ENCODE measurements around the gene ATXN10.
"Not testable (repeated sequence)": the region's sequence is repeated elsewhere in the genome, so short reads cannot be mapped to it uniquely, and the experiment has no call there.

The ATXN10 gene

GRCh38 chr22:45644714-45645113, 26.9 kb upstream of the ATXN10 start:
- DNase-seq, result no peak

- DNase-seq, result no peak
Observed at GRCh38 chr22:45645150-45645525, 26.5 kb upstream of the ATXN10 start.

- DNase-seq, result peak; percentile 51
Observed at GRCh38 chr22:45645526-45646414, 25.9 kb upstream of the ATXN10 start.

GRCh38 chr22:45647532-45648225, 24.0 kb upstream of the ATXN10 start:
- DNase-seq, result no peak

GRCh38 chr22:45648301-45649117, 23.1 kb upstream of the ATXN10 start:
- no peak for DNase-seq

- DNase-seq, result no peak
Observed at GRCh38 chr22:45649809-45650208, 21.8 kb upstream of the ATXN10 start.

GRCh38 chr22:45650721-45651120, 20.9 kb upstream of the ATXN10 start:
- no peak for DNase-seq

- DNase-seq, result no peak
Observed at GRCh38 chr22:45651931-45652528, 19.6 kb upstream of the ATXN10 start.

GRCh38 chr22:45656577-45656976, 15.1 kb upstream of the ATXN10 start:
- peak; percentile 56 for DNase-seq

GRCh38 chr22:45657701-45658100, 13.9 kb upstream of the ATXN10 start:
- DNase-seq, result no peak

- DNase-seq, result no peak
Observed at GRCh38 chr22:45664136-45664646, 7.4 kb upstream of the ATXN10 start.

- no peak for DNase-seq
Observed at GRCh38 chr22:45667486-45667885, 4.1 kb upstream of the ATXN10 start.

GRCh38 chr22:45670363-45670762, 1.3 kb upstream of the ATXN10 start:
- DNase-seq, result not testable (repeated sequence)

GRCh38 chr22:45670981-45671782, 452 bp upstream of the ATXN10 start:
- DNase-seq, result no peak

- DNase-seq, result no peak
Observed at GRCh38 chr22:45672564-45673481, 1.2 kb downstream of the ATXN10 start.

GRCh38 chr22:45673482-45674175, 2.0 kb downstream of the ATXN10 start:
- DNase-seq, result no peak

- no peak for DNase-seq
Observed at GRCh38 chr22:45676024-45676423, 4.4 kb downstream of the ATXN10 start.

GRCh38 chr22:45677063-45677462, 5.4 kb downstream of the ATXN10 start:
- no peak for DNase-seq
